NCI-H1417 treated with DMSO at 0.1 percent for 48 hours (cell line): ENCODE results near the gene PANK4.
"Not testable (repeated sequence)": the region's sequence is repeated elsewhere in the genome, so short reads cannot be mapped to it uniquely, and the experiment has no call there.

Experiments
- DNase-seq: peaks from one replicate; lab custom pipeline; 2025; lab: John Stamatoyannopoulos, UW

PANK4 gene

GRCh38 chr1:2558861-2559260 lies 32.5 kb upstream of the PANK4 start:
- DNase-seq: no peak

GRCh38 chr1:2558420-2558819 lies 32.0 kb upstream of the PANK4 start:
- DNase-seq: no peak

GRCh38 chr1:2557482-2558400 lies 31.3 kb upstream of the PANK4 start:
- DNase-seq: no peak

- no peak for DNase-seq
Measured at GRCh38 chr1:2556678-2557481, 30.5 kb upstream of the PANK4 start.

- DNase-seq: no peak
Measured at GRCh38 chr1:2556277-2556677, 29.9 kb upstream of the PANK4 start, which contains the start of gene TNFRSF14. Gene TNFRSF14, plus strand, starts transcription at chr1:2556371. Its CDS starts 294 bp downstream, at chr1:2556665.

GRCh38 chr1:2555634-2556276 lies 29.4 kb upstream of the PANK4 start:
- no peak for DNase-seq

- DNase-seq: no peak
Measured at GRCh38 chr1:2554621-2555387, 28.4 kb upstream of the PANK4 start.

- no peak for DNase-seq
Measured at GRCh38 chr1:2553871-2554620, 27.6 kb upstream of the PANK4 start.

GRCh38 chr1:2553076-2553475 lies 26.7 kb upstream of the PANK4 start:
- not testable (repeated sequence) for DNase-seq

GRCh38 chr1:2552189-2552588 lies 25.8 kb upstream of the PANK4 start:
- DNase-seq: no peak

- not testable (repeated sequence) for DNase-seq
Measured at GRCh38 chr1:2551544-2551943, 25.1 kb upstream of the PANK4 start.

- not testable (repeated sequence) for DNase-seq
Measured at GRCh38 chr1:2550309-2550861, 24.0 kb upstream of the PANK4 start.

GRCh38 chr1:2549367-2550029 lies 23.1 kb upstream of the PANK4 start:
- not testable (repeated sequence) for DNase-seq

GRCh38 chr1:2548068-2548589 lies 21.7 kb upstream of the PANK4 start:
- peak; percentile 43 for DNase-seq

GRCh38 chr1:2547210-2548067 lies 21.0 kb upstream of the PANK4 start:
- no peak for DNase-seq

GRCh38 chr1:2546515-2547209 lies 20.3 kb upstream of the PANK4 start:
- peak; percentile 46 for DNase-seq

GRCh38 chr1:2545754-2546514 lies 19.5 kb upstream of the PANK4 start:
- DNase-seq: peak; percentile 33
